HCT116 (cell line): Measurements from ENCODE around the gene HNRNPL.
"Not testable (repeated sequence)": the region's sequence is repeated elsewhere in the genome, so short reads cannot be mapped to it uniquely, and the experiment has no call there.

Experiments used
- ELF1 ChIP-seq: IDR thresholded peaks from 2 replicates; pipeline ENCODE4 v1.6.1; 2012; ENCODE audit warnings: low read depth, borderline replicate concordance
- POLR2A ChIP-seq: IDR thresholded peaks from 2 replicates; pipeline ENCODE4 v1.7.0; 2011; ENCODE audit warnings: borderline replicate concordance; ENCODE audit not compliant: insufficient read depth, insufficient read length; ENCODE audit errors: extremely low read depth
- TF ChIP-seq, protein P1 (sequence below), 3 experiments: fragments of 200-600 bp in 1 of 3; sonication (generic) in 1 of 3; IDR thresholded peaks in 2 of 3; conservative IDR thresholded peaks in 1 of 3; 2 replicates each; pipeline ENCODE4 v1.5.1; 2012 to 2017; ENCODE audit warnings: low read depth in 2 of 3, low read length in 2 of 3, antibody characterized with exemption in 1 of 3, borderline replicate concordance in 1 of 3, control low read depth in 1 of 3, mild to moderate bottlenecking in 1 of 3, mixed read lengths in 1 of 3, mixed run types in 1 of 3, moderate library complexity in 1 of 3; ENCODE audit not compliant: insufficient read depth in 1 of 3

DNA sequence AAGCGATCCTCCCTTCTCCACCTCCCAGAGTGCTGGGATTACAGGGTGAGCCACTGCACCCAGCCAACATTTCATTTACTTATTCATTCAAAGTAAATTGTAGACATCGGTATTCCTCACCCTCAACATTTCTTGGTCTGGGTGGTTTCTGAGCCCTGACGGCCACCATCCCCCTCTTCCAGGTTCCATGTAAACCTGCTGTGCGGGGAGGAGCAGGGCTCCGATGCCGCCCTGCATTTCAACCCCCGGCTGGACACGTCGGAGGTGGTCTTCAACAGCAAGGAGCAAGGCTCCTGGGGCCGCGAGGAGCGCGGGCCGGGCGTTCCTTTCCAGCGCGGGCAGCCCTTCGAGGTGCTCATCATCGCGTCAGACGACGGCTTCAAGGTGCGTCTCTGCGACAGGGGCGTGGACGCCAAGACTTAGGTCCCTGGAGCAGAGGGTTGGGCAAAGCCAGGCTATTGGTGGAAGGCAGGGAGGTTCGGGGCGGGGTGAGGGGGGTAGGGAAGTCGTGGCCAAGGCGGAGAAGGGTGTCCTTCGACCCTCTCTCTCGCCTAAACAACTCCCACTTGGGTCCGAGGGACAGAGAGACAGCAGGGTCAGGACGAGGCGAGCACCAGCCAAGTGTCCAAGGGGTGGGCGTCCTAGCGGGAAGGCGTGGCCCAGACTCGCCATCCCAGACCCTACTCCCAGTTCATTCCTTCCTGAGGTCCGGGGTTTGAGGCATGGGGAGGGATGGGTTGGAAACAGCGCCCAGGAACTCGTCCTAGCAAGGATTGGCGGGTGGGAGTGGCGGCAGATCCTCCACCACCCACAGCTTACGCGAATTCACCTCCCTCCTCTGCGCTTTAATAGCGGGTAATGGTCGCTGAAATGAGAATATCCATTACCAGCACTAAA lies 59.0 kb downstream of the HNRNPL start:
- TF ChIP-seq POLR2A, ELF1: not testable (repeated sequence)
- TF ChIP-seq, protein P1, sequence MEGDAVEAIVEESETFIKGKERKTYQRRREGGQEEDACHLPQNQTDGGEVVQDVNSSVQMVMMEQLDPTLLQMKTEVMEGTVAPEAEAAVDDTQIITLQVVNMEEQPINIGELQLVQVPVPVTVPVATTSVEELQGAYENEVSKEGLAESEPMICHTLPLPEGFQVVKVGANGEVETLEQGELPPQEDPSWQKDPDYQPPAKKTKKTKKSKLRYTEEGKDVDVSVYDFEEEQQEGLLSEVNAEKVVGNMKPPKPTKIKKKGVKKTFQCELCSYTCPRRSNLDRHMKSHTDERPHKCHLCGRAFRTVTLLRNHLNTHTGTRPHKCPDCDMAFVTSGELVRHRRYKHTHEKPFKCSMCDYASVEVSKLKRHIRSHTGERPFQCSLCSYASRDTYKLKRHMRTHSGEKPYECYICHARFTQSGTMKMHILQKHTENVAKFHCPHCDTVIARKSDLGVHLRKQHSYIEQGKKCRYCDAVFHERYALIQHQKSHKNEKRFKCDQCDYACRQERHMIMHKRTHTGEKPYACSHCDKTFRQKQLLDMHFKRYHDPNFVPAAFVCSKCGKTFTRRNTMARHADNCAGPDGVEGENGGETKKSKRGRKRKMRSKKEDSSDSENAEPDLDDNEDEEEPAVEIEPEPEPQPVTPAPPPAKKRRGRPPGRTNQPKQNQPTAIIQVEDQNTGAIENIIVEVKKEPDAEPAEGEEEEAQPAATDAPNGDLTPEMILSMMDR (IDR thresholded peaks at IDR 0.05 in 2 of 3, conservative IDR thresholded peaks at IDR 0.05 in 1 of 3; ENCODE audit: borderline replicate concordance in 1 of 3, insufficient read depth in 1 of 3, low read depth in 2 of 3, low read length in 2 of 3): not testable (repeated sequence)
